ENCODE measurements around the gene PRELID1.

The PRELID1 gene

GRCh38 chr5:177265395-177265794 is 38.2 kb upstream of the PRELID1 start:
- no peaks in the 10 kb centered on the region for H3K4me1 ChIP-seq (ENCODE audit: control insufficient read depth in 1 of 2, insufficient read depth in 1 of 2, low read depth in 1 of 2, low read length in 1 of 2)
- H3K36me3 ChIP-seq: peaks cover 79% of the 10 kb centered on the region
- H3K27ac ChIP-seq: no peak overlapping the region
- no peaks in the 10 kb centered on the region for H3K27me3 ChIP-seq
- H3K9me3 ChIP-seq: no peaks in the 10 kb centered on the region
- H3K4me3 ChIP-seq (ENCODE audit: low read depth in 1 of 2, low read length in 1 of 2): no peak overlapping the region
- TF ChIP-seq CTCF (IDR thresholded peaks at IDR 0.05): no peak

- TF ChIP-seq CTCF (IDR thresholded peaks at IDR 0.05): no peak
- Histone ChIP-seq H3K36me3 (peaks cover 85% of the 10 kb centered on the region), H3K9me3 (no peaks in the 10 kb centered on the region), H3K4me1 (ENCODE audit: control insufficient read depth in 1 of 2, insufficient read depth in 1 of 2, low read depth in 1 of 2, low read length in 1 of 2) (no peaks in the 10 kb centered on the region), H3K4me3 (ENCODE audit: low read depth in 1 of 2, low read length in 1 of 2) (no peak overlapping the region), H3K27ac (no peak overlapping the region), H3K27me3 (no peaks in the 10 kb centered on the region)
These were observed 34.2 kb upstream of the PRELID1 start for GRCh38 chr5:177269232-177269895.

- no peak overlapping the region for H3K27ac ChIP-seq
- H3K4me3 ChIP-seq (ENCODE audit: low read depth in 1 of 2, low read length in 1 of 2): no peak overlapping the region
- no peaks in the 10 kb centered on the region for H3K9me3 ChIP-seq
- no peak for TF ChIP-seq CTCF (IDR thresholded peaks at IDR 0.05)
- H3K36me3 ChIP-seq: peaks cover 91% of the 10 kb centered on the region
- no peaks in the 10 kb centered on the region for H3K4me1 ChIP-seq (ENCODE audit: control insufficient read depth in 1 of 2, insufficient read depth in 1 of 2, low read depth in 1 of 2, low read length in 1 of 2)
- H3K27me3 ChIP-seq: no peaks in the 10 kb centered on the region
These were observed 33.6 kb upstream of the PRELID1 start for GRCh38 chr5:177269976-177270375.

- peaks cover 91% of the 10 kb centered on the region for H3K36me3 ChIP-seq
- H3K9me3 ChIP-seq: no peaks in the 10 kb centered on the region
- no peaks in the 10 kb centered on the region for H3K27me3 ChIP-seq
- H3K27ac ChIP-seq: no peak overlapping the region
- H3K4me3 ChIP-seq (ENCODE audit: low read depth in 1 of 2, low read length in 1 of 2): no peak overlapping the region
- TF ChIP-seq CTCF (IDR thresholded peaks at IDR 0.05): no peak
- H3K4me1 ChIP-seq (ENCODE audit: control insufficient read depth in 1 of 2, insufficient read depth in 1 of 2, low read depth in 1 of 2, low read length in 1 of 2): no peaks in the 10 kb centered on the region
These were observed 32.9 kb upstream of the PRELID1 start for GRCh38 chr5:177270653-177271052.

GRCh38 chr5:177271113-177271512 is 32.5 kb upstream of the PRELID1 start:
- no peaks in the 10 kb centered on the region for H3K4me1 ChIP-seq (ENCODE audit: control insufficient read depth in 1 of 2, insufficient read depth in 1 of 2, low read depth in 1 of 2, low read length in 1 of 2)
- no peak overlapping the region for H3K4me3 ChIP-seq (ENCODE audit: low read depth in 1 of 2, low read length in 1 of 2)
- peaks cover 91% of the 10 kb centered on the region for H3K36me3 ChIP-seq
- no peaks in the 10 kb centered on the region for H3K27me3 ChIP-seq
- H3K27ac ChIP-seq: no peak overlapping the region
- no peak for TF ChIP-seq CTCF (IDR thresholded peaks at IDR 0.05)
- no peaks in the 10 kb centered on the region for H3K9me3 ChIP-seq

Measured in neutrophil (primary cell).